HL-60 (cell line): ENCODE measurements around the gene CINP.

ENCODE experiments used
- DNase-seq, 2 experiments: peaks; one replicate each; pipeline ENCODE4 v3.0.0-alpha.2; 2010 to 2020; ENCODE audit warnings: low read depth in 1 of 2, low spot score in 1 of 2
- H3K27ac ChIP-seq: fragments of 250-450 bp; sonication (Bioruptor Pico); replicated peaks from 2 replicates; pipeline ENCODE4 v1.5.1; 2020; ENCODE audit warnings: mild to moderate bottlenecking, moderate library complexity
- H3K27me3 ChIP-seq: fragments of 250-450 bp; sonication (Bioruptor Pico); 2 replicates; pipeline ENCODE4 v1.5.1; 2021; ENCODE audit warnings: mild to moderate bottlenecking, moderate library complexity; ENCODE audit not compliant: insufficient read depth, poor library complexity, severe bottlenecking
- H3K4me3 ChIP-seq: replicated peaks from 2 replicates; pipeline ENCODE4 v1.5.1; 2011; ENCODE audit warnings: mild to moderate bottlenecking, control low read depth, low read length; ENCODE audit not compliant: insufficient read depth
- CTCF ChIP-seq: IDR thresholded peaks from one replicate; pipeline ENCODE4 v1.5.1; 2011; ENCODE audit warnings: low read length, control low read depth, inconsistent platforms; ENCODE audit not compliant: insufficient read depth
- GABPA ChIP-seq: IDR thresholded peaks from 2 replicates; pipeline ENCODE4 v1.6.1; 2012; ENCODE audit warnings: low read depth
- POLR2AphosphoS5 ChIP-seq: IDR thresholded peaks from 2 replicates; pipeline ENCODE4 v1.6.1; 2012; ENCODE audit warnings: low read depth
- REST ChIP-seq: IDR thresholded peaks from 2 replicates; pipeline ENCODE4 v1.6.1; 2012; ENCODE audit warnings: low read depth; ENCODE audit not compliant: insufficient replicate concordance
- SPI1 ChIP-seq: IDR thresholded peaks from 2 replicates; pipeline ENCODE4 v1.6.1; 2012; ENCODE audit warnings: low read depth, mild to moderate bottlenecking, borderline replicate concordance

CINP gene

DNA sequence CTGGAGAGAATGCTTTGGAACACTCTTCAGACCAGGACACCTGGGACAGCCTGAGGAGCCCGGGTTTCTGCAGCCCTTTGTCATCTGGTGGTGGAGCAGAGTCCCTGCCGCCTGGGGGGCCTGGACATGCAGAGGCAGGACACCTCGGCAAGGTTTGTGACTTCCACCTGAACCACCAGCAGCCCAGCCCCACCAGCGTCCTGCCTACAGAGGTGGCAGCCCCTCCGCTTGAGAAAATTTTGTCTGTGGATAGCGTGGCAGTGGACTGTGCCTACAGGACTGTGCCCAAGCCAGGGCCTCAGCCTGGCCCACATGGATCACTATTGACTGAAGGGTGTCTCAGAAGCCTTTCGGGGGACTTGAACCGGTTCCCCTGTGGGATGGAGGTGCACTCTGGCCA lies 21.1 kb downstream of the CINP start:
- H3K27me3 ChIP-seq = no peaks in the 10 kb centered on the region
- H3K27ac ChIP-seq = no peak overlapping the region
- no peak for DNase-seq
- TF ChIP-seq REST (no peak), GABPA (no peak), SPI1 (no peak), POLR2AphosphoS5 (no peak), CTCF (no peak)
- H3K4me3 ChIP-seq = no peak overlapping the region

GRCh38 chr14:102338724-102339123 lies 24.0 kb downstream of the CINP start:
- TF ChIP-seq SPI1 = no peak
- no peak for TF ChIP-seq REST
- TF ChIP-seq POLR2AphosphoS5 = no peak
- TF ChIP-seq CTCF = no peak
- no peak for TF ChIP-seq GABPA
- no peak overlapping the region for H3K4me3 ChIP-seq
- no peak for DNase-seq
- no peaks in the 10 kb centered on the region for H3K27me3 ChIP-seq
- no peak overlapping the region for H3K27ac ChIP-seq

DNA sequence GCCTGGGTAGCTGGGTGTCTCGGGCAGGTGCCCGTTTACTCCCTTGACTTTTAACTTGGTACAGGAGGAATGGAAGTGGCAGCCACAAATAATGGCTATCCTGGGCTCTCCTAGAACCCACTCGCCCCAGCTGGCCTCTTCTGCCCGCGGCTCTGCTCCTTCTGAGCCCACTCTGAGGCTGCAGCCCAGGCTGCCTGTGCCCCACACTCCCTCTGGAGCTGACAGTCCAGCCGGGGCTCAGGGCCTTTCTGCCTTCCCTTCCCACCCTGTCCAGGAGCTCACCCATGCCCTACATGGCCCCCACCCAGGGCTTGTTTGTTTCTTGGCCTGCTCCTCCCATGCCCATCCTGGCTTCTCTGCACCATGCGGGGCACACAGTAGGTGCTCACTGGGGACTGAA lies 27.5 kb downstream of the CINP start:
- H3K27ac ChIP-seq = no peak overlapping the region
- no peaks in the 10 kb centered on the region for H3K27me3 ChIP-seq
- TF ChIP-seq GABPA (no peak), SPI1 (no peak), CTCF (no peak), REST (no peak), POLR2AphosphoS5 (no peak)
- DNase-seq = no peak
- H3K4me3 ChIP-seq = no peak overlapping the region
